HG03457 (cell line): Measurements from ENCODE around the gene KDM4B.
"Not testable (repeated sequence)": the region's sequence is repeated elsewhere in the genome, so short reads cannot be mapped to it uniquely, and the experiment has no call there.

Experiments used
- ATAC-seq: cut with Tn5 transposase; IDR thresholded peaks from one replicate; pipeline ENCODE4 v1.9.1; 2021; ENCODE audit warnings: moderate number of reproducible peaks; ENCODE audit not compliant: unreplicated experiment

The KDM4B gene

DNA sequence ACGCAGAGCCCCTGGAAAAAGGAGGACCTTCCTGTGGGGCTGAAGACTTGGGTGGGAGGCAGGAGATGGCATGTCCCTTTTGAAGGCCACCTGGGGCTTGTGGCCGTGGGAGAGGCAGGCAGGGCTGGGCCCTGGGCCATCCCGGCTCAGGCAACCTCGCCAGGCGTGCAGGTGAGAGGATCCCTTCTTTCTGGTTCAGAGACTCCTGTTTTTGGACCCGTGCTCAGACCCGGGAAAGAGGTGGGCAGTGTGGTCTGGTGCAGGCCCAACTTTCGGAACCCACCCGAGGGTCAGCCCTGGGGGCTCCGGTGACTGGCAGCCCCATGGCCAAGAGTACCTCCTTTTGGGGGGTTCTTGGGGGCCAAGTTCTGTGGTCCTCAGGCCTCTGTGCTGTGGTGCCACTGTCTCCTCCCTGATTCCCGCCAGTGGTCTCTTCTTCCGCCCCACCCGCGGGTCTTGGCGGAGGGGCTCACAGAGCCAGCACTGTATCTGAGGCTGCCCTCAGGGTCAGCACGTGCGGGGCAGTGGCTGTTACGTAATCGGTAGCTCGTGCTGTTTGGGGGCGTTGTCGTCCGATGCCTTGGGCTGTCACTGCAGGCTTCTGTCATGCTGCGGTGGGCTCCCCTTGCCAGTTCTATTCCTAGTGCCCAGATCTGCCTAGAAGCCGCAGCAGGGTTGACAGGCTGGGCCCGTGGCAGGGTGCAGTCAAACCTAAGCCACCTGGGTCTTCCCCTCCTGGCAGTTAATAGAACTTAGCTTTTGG, 42.7 kb downstream of the KDM4B start:
- no peak for ATAC-seq

DNA sequence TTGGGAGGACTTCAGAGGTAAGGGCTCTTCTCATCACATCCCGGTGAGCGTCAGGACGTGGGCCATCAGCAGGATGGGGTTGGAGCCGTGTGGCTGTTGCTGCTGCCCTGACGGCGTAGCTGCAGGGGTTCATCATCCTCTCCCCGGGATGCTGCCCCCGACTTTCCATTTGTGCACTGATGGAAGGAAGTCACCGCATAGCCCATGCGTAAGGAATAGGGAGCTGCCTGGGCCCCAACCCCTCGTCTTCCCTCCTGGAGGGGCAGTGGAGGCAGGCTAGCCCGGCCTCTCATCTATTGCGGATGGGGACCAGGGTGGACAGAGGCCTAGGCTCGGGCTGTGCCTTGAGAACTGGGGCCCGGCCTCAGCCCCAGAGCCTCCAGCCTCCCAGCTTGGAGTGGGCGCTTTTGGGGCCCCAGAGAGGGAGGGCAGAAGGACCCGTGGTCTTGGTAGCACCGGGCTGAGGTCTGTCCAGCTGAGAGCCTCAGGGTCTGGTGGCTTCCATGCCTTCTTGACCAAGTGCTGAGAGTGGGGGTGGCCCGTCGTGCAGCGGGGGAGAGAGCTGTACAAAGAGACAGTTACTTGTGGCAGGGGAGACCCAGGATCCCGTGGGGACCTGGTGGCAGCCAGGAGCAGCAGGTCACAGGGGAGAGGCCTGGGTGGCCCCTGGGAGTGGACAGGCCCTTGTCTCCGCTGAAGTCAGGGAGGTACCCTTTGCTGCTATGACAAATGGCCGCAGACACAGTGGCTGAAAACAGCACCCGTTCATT, 44.0 kb downstream of the KDM4B start:
- no peak for ATAC-seq

DNA sequence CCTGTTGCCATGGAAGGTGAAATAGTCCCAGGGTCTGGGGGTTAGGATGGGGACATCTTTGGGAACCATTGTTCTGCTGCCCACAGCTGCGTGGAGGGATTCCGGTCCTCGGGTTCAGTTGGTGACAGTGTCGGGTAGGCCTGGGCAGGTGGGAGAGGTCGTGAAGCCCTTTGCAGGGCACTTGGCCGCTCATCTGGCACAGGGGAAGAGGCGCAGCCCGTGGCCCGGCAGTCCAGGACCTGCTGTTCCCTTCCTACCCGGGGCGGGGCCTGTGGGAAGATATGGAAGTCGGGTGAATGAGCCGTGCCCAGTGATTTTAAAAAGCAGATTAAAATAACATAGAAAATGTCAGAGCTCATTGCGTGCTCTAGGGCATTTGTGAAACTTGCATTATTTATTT, 44.8 kb downstream of the KDM4B start:
- ATAC-seq = no peak

DNA sequence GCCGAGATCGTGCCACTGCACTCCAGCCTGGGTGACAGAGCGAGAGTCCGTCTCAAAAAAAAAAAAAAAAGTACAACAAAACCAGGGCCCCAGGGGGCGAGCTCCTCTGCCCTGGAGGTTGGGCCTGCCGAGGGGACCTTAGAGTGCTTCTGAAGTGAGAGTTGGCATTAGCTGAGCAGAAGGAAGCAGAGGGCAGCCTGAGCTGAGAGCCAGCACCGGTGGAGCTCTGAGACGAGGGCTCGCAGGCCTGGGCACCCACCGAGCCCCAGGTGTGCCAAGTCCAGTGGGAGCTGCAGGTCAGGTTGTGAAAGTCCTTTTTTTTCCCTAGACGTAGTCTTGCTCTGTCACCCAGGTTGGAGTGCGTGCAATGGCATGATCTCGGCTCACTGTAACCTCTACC, 46.0 kb downstream of the KDM4B start:
- no peak for ATAC-seq

DNA sequence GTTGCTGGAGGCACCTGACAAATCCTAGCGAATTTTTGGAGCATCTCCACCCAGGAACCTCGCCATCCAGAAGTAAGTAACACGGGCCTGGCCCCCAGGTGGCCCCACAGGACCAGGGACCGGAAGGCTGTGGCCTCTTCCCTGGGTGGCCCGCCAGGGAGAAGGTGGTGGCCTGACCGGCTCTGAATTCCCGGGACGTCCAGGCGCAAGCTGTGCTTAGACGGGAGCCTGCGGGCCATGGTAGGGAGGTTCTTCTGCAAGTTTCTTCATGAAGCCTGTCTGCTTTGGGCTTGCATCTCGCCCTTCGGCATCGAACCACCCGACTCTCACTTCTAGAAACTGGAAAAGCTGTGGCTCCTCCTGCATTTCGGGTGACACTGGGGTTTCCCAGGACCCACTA, 47.4 kb downstream of the KDM4B start:
- no peak for ATAC-seq

DNA sequence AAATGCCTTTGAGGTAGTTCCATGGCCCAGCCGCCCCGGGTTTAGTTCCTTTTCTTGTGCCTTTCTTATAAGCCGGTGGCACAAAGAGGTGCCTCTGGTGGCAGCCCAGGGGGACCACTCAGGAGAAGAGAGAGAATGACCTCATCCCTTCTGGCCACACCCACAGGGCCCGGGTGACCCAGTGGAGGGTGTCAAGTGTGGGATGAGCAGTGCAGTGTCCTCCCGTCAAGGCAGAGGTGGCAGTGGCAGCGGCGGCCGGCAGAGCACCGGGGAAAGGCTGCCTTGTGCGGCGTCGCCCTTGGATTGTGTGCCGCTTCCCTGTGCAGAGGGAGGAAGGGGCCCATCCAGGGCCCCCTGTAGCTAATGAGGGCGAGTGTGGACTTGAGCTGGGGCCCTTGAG, 47.9 kb downstream of the KDM4B start:
- ATAC-seq = no peak

DNA sequence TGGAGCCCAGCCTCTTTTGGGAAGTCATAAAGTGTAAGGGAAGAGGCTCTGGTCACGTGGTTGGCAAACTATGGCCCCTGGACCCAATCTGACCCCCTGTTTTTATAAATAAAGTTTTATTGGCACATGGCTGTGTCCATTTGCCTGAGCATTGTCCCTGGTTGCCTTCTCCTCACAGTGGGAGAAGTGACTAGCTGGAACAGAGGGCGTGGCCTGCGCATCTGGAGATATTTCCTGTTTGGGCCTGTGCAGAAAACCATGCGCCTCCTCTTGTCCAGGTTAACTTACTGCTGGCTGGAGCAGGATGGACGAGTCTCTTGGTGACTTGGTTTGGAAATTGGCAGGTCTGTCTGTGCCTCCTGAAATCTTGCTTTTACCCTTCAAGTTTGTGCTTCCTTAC, 48.3 kb downstream of the KDM4B start:
- no peak for ATAC-seq

DNA sequence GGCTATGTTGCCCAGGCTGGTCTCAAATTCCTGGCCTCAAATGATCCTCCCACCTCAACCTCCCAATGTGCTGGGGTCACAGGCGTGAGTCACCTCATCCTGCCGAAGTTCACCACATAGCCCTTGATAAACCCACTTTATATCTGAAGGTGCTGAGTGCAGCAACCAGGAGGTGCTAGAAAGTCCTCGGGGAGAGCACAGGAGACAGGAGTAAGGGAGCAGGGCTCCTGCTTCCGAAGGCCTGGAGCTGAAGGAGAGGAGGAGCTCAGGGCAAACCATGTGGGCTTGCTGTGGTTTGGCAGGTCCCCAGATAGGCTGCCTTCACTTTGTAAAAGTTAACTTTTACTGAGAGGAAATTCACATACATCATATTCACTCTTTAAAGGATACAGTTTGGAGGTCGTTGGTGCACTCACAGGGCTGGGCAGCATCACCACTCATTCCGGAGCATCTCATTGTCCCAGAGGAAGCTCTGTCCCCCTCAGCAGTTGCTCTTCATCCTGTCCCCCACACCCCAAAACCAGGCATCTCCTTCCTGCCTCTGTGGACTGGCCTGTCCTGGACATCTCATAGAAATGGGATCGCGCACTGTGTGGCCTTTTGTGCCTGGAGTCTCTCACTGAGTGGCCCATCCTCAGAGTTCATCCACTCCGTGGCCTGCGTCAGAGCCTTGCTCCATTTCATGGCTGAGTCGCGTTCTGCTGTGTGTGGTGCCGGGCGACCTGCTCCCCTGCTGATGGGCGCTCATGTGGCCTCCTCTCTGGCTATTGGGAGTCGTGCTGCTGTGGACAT, 49.5 kb downstream of the KDM4B start:
- no peak for ATAC-seq

DNA sequence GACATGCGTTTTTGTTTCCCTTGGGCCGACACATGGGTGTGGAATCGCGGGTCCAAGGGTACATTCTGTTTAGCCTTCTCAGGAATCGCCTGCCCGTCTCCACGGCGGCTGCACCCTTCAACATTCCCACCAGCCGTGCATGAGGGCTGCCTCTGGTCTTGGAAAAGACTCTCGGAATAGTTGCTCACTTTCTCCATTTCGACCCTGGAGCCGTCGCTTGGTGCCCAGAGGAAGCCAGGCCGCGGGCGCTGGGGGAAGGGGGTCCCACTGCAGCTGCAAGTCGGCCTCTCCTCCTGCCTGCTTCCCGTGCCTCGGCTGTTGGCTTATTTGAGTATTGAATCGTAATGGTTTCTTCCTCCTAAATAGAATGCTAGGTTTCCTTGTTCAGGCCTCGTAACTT, 51.5 kb downstream of the KDM4B start:
- no peak for ATAC-seq

DNA sequence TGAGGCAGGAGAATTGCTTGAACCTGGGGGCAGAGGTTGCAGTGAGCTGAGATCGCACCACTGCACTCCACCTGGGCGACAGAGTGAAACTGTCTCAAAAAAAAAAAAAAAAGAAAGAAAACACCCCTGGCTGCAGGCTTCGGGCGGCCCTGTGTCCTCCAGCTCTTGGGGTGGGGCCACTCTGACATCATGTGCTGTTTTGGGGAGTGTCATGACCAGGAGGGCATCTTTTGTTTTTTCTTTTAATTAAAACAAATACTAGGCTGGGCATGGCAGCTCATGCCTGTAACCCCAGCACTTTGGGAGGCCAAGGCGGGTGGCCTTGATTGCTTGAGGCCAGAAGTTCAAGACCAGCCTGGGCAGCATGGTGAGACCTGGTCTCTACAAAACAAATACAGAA, 52.1 kb downstream of the KDM4B start:
- ATAC-seq = no peak

DNA sequence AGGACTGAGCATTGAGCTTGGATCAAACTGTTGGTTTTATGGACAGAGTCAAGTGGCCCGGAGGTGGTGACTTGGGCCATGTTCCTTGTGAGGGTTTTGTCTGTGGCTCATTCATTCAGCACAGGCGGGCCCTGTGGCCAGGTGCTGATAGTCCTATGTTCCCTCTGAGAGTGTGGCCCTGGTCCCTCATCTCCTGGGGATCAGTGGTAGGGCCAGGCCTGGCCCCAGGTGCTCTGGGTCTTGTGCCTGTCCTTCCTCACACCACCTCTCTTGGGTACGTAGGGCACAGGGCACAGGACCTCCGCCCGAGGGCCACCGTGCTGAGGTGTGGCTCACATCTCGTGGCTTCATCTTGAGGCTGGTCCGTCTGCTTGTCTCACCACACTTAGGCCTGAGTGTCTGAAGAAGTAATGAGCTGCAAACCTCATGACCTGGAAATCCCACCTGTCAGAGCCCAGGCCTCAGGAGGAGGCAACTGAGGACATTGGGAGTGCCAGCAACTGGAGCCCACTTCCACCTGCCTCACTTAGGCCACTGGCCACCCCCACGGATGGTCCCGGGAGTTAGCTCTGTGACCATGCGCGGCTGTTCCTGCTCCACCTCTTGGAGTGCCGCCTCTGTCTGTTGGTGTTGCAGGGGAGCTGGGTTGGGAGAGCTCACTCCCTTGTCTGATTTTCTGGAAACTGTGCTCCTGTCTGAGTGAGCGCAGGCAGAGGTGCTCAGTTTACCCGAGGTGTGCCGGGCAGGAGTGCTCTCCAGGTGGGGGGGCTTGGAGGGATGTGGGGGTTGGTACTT, 53.4 kb downstream of the KDM4B start:
- no peak for ATAC-seq

DNA sequence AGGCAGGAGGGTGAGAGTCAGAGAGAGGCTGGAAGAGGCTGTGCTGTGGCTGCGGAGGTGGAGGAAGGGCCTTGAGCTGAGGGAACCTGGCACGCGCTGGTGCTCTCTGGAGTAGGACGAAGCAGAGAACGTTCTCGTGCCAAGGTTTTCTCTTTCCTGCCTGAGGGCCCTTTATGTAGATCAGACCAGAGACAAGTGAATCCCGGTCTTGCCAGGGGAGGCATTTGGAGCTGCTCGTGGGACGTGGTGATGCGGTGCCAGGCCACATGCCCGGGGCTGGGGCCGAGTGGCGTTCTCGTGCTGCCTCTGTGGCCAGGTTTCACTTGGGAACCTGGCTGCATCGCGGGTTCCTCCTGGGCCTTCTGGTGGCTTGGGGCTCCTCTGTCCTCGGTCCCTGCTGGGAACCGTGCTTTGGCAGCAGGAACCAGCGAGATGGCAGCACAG, 54.2 kb downstream of the KDM4B start:
- ATAC-seq = no peak

DNA sequence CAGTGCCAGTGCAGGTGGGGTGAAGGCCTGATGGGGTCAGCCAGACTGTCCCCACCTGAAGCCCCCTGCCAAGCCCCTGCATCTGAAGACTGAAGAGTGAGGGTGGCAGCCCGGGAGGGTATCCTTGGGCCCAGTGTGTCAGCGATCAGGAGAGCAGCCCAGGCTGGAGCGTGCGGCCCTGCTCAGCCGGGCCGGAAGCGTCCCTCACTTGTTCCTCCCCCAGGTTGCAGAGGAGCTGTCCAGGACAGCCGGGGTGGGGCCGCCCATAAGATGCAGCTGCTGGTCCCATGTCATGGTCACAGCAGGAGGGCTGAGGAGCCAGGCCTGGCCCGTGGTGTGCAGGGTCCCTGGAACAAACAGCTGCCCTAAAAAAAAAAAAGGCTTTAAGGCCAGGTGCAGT, 55.4 kb downstream of the KDM4B start:
- no peak for ATAC-seq

DNA sequence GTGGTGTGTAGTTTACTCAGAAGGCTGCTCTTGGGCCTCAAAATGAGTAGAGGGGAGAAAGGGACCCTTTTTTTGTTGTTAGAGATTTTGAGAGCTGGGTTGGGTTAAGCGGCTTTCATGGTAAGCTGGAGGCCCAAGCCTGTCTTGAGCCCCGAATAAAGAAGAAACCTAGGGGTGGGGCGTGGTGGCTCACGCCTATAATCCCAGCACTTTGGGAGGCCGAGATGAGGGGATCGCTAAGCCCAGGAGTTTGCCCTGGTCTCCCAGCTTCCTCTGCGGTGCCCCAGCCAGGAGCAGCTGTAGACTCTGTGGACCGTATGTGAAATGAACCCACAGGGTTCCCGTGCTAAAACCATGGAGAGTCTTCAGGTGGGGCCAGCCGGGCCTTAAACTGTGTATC, 56.1 kb downstream of the KDM4B start:
- no peak for ATAC-seq

DNA sequence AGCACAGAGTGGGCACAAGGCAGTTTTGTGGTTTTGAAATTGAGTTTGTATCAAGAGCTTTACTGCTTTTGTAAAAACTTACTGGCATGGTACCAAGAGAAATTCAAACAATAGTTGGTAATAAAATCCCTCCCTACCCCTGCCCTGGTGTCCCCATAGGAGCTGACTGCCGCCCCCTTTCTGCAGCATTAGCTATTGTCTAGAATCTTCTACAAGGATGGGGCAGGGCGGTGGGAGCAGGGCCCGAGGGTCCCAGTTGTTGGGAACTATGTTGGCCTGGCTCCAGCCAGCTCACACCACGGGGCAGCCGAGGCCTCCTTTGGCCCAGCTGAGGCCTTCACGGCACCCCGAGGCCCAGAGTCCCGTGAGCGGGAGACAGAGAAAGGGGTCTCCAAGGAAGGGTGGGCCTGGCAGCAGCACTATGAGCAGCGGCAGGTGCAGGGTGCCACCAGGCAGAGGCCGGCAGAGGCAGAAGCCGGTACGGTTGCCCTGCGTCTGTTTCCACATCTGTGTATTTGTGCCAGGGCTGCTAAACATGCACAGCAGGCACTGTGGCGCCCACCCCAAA, 57.9 kb downstream of the KDM4B start:
- no peak for ATAC-seq

DNA sequence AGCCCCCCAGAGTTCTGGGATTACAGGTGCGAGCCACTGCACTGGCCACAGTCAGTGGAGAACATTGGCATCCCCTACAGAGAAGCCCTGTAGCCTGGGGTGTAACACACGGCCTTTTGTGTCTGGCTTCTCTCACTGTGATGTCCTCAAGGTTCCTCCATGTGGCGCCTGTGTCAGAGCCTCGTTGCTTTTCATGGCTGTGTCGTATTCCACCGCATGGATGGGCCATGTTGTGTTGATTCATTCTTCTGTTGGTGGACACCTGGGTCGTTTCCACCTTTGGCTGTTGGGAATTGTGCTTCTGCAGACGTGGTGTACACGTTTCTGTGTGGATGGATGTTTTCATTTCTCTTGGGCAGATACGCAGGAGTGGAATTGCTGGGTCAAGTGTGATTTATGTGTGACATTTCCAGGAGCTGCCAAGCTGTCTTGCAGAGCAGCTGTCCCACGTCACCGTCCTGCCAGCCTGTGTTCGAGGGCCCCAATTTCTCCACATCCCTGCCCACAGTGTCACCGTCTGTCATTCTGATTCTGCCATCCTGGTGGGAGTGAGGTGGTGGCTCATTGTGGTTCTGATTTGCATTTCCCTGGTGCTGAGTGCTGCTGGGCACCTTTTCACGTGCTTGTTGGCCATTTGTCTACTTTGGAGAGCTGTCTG, 59.4 kb downstream of the KDM4B start:
- no peak for ATAC-seq

DNA sequence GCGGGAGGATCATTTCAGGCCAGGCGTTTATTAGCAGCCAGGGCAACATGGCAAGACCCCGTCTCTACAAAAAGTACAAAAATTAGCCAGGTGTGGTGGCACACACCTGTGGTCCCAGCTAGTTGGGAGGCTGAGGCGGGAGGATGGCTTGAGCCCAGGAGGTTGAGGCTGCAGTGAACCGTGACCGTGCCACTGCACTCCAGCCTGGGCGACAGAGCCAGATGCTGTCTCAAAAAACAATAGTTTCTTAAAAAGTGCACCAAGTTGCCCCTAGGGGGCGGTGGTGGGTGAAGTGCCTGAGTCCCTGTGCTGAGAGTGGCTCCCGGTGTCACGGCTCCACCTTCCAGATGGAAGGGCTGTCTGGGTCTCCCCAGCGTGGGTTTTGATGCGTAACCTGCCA, 60.7 kb downstream of the KDM4B start:
- ATAC-seq = not testable (repeated sequence)

DNA sequence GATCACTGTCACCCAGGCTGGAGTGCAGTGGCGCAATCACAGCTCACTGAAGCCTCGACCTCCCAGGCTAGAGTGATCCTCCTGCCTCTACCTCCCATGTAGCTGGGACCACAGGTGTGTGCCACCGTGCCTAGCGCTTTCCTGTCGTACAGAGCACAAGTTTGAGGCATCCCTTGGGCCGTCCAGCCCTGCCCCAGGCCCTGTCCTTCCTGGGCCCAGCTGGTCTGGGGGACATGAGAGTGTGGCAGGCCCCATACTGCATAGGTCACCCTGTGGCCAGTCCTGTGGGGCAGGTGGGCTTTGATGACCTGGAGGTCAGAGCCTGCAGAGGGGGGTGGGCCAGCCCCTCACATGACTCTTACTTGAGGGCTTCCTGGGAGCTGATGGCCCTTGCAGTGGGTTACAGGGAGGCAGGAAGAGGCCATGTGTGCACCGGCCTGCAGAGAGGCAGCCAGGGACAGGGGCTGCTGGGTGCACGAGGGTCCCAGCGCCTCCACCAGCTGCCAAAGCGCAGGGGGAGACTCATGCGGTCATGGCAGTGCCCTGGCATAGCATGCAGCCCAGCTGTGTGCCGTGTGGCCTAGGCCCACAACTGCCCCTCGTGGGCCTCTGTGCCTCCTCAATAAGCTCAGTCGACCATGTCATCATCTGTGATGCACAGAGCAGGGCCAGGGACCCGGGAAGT, 61.4 kb downstream of the KDM4B start:
- ATAC-seq = no peak

DNA sequence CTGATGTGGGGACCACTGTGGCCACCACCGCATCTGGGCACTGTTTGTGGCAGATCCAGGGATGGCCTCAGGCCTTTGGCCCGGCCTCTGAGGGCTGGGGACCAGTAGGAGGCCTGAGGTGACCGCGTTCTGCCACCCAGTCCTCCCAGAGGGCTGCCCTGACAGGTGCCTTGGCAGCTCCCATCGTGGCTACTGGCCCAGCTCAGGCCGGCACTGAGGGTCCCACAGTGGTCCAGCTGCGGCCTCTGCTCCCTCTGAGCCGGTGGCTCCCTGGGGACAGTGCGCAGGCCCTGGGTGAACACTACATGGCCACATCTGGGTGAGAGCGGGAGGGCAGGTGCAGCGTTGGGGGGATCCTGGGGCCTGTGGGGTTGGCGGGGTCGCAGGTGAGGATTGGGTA, 61.9 kb downstream of the KDM4B start:
- no peak for ATAC-seq
